ENCODE data around the gene GAS2.

The GAS2 gene

DNA sequence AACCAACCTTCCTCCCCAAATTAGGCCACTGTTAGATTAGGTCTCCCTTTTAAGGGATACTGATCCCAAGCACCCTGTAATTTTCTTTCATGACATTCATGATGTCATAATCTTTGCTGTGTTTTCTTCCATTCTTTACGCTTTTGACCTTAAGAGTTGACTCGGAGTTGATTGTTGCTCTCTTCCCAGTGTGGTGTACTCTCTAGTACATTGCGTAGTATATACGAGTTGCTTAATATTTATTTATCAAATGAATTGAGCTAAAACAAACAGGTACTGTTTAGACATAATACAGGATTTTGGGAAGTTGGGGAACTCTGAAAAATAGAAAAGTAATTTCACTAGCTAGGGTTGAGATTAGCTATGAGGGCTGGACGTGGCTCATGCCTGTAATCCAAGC lies 113.4 kb downstream of the GAS2 start:
- H2AFZ ChIP-seq (ENCODE audit: low read length), result no peak overlapping the region
- no peak overlapping the region for H3K4me2 ChIP-seq (ENCODE audit: low read length)
- no peak overlapping the region for H3K9ac ChIP-seq (ENCODE audit: low read length)
- no peaks in the 10 kb centered on the region for H3F3A ChIP-seq (ENCODE audit: insufficient read depth, low read length)
- H3K79me2 ChIP-seq (ENCODE audit: insufficient read depth, low read length), result no peaks in the 10 kb centered on the region
- H3K4me1 ChIP-seq (ENCODE audit: insufficient read depth, low read length, severe bottlenecking), result peaks cover 7% of the 10 kb centered on the region
- no peaks in the 10 kb centered on the region for H3K9me3 ChIP-seq (ENCODE audit: low read length)
- H3K27ac ChIP-seq (ENCODE audit: low read depth, low read length, poor library complexity, severe bottlenecking), result no peak overlapping the region
- H3K36me3 ChIP-seq (ENCODE audit: insufficient read depth, low read length), result no peaks in the 10 kb centered on the region
- H3K4me3 ChIP-seq (ENCODE audit: low read depth, low read length, poor library complexity, severe bottlenecking), result no peak overlapping the region
- H3K27me3 ChIP-seq (ENCODE audit: insufficient read depth, low read length), result no peaks in the 10 kb centered on the region
- no peak for TF ChIP-seq EZH2 (IDR thresholded peaks at IDR 0.05; ENCODE audit: borderline replicate concordance, low read length)
- TF ChIP-seq, protein P1, sequence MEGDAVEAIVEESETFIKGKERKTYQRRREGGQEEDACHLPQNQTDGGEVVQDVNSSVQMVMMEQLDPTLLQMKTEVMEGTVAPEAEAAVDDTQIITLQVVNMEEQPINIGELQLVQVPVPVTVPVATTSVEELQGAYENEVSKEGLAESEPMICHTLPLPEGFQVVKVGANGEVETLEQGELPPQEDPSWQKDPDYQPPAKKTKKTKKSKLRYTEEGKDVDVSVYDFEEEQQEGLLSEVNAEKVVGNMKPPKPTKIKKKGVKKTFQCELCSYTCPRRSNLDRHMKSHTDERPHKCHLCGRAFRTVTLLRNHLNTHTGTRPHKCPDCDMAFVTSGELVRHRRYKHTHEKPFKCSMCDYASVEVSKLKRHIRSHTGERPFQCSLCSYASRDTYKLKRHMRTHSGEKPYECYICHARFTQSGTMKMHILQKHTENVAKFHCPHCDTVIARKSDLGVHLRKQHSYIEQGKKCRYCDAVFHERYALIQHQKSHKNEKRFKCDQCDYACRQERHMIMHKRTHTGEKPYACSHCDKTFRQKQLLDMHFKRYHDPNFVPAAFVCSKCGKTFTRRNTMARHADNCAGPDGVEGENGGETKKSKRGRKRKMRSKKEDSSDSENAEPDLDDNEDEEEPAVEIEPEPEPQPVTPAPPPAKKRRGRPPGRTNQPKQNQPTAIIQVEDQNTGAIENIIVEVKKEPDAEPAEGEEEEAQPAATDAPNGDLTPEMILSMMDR (IDR thresholded peaks at IDR 0.05; ENCODE audit: low read length), result no peak
- no peaks in the 10 kb centered on the region for H4K20me1 ChIP-seq (ENCODE audit: insufficient read depth, low read length)
- no peaks in the 10 kb centered on the region for H3K9me2 ChIP-seq (ENCODE audit: low read depth, low read length)

DNA sequence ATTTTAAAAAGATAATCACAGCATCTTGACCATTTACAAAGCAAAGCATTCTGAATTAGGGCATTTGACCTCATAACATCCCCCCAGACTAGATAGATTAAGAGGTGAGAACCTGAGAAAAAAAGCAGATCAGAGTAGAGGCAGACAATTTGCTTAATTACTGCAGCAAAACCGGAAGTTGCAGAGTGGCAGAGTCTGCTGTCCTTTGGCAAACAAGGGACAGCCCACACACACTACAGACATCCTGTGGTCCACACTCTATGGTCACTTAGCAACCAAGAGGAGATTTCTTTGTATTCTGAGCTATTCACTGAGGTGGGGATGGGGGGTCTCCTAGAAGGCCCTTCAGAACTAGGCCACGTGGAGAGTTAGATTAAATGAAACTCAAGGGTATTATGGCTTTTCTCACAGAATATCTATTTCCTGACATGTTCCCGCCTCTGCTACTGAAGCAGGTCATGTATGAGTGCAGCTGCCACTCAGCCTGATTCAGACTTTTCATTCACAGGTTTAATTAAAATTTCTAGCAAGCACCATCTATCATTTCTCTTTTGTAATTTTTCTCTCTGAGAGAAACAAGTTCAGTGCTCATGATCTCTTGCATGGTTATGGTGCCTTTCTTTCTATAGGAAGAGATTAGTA lies 114.7 kb downstream of the GAS2 start:
- Histone ChIP-seq H4K20me1 (ENCODE audit: insufficient read depth, low read length) (no peaks in the 10 kb centered on the region), H3K79me2 (ENCODE audit: insufficient read depth, low read length) (no peaks in the 10 kb centered on the region), H3K9ac (ENCODE audit: low read length) (no peak overlapping the region), H3K27me3 (ENCODE audit: insufficient read depth, low read length) (no peaks in the 10 kb centered on the region), H2AFZ (ENCODE audit: low read length) (no peak overlapping the region), H3F3A (ENCODE audit: insufficient read depth, low read length) (no peaks in the 10 kb centered on the region), H3K27ac (ENCODE audit: low read depth, low read length, poor library complexity, severe bottlenecking) (no peak overlapping the region), H3K9me2 (ENCODE audit: low read depth, low read length) (no peaks in the 10 kb centered on the region), H3K9me3 (ENCODE audit: low read length) (no peaks in the 10 kb centered on the region), H3K4me3 (ENCODE audit: low read depth, low read length, poor library complexity, severe bottlenecking) (no peak overlapping the region), H3K36me3 (ENCODE audit: insufficient read depth, low read length) (no peaks in the 10 kb centered on the region), H3K4me1 (ENCODE audit: insufficient read depth, low read length, severe bottlenecking) (peaks cover 7% of the 10 kb centered on the region), H3K4me2 (ENCODE audit: low read length) (no peak overlapping the region)
- TF ChIP-seq, protein P1 (IDR thresholded peaks at IDR 0.05; ENCODE audit: low read length), result no peak
- no peak for TF ChIP-seq EZH2 (IDR thresholded peaks at IDR 0.05; ENCODE audit: borderline replicate concordance, low read length)

DNA sequence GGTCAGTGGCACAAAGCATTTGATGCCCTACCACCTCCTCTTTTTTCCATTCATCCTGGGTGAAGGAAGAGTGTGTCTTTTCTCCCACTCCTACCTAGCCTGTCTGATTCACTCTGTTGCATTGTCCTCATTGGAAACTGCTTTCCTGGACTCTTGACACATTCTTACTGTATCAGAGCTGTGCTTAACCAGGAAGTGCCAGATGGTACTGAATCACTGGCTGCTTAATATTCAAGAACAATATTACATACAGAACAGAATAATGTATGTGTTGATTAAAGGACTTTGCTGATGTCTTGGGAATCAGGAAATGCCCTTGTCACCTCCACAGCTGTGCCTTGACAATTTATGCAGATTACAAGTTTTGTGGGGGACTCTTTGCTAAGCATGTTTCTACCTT lies 118.8 kb downstream of the GAS2 start:
- no peak for TF ChIP-seq EZH2 (IDR thresholded peaks at IDR 0.05; ENCODE audit: borderline replicate concordance, low read length)
- TF ChIP-seq, protein P1 (IDR thresholded peaks at IDR 0.05; ENCODE audit: low read length), result no peak

More for the DNA sequence above, 118.8 kb downstream of the GAS2 start:
- Histone ChIP-seq H3K9me3 (ENCODE audit: low read length) (no peaks in the 10 kb centered on the region), H3K4me2 (ENCODE audit: low read length) (no peak overlapping the region), H3F3A (ENCODE audit: insufficient read depth, low read length) (no peaks in the 10 kb centered on the region), H2AFZ (ENCODE audit: low read length) (no peak overlapping the region), H3K4me1 (ENCODE audit: insufficient read depth, low read length, severe bottlenecking) (peaks cover 7% of the 10 kb centered on the region), H3K27me3 (ENCODE audit: insufficient read depth, low read length) (no peaks in the 10 kb centered on the region), H3K9me2 (ENCODE audit: low read depth, low read length) (no peaks in the 10 kb centered on the region), H3K36me3 (ENCODE audit: insufficient read depth, low read length) (no peaks in the 10 kb centered on the region), H4K20me1 (ENCODE audit: insufficient read depth, low read length) (no peaks in the 10 kb centered on the region), H3K4me3 (ENCODE audit: low read depth, low read length, poor library complexity, severe bottlenecking) (no peak overlapping the region), H3K9ac (ENCODE audit: low read length) (no peak overlapping the region), H3K79me2 (ENCODE audit: insufficient read depth, low read length) (no peaks in the 10 kb centered on the region), H3K27ac (ENCODE audit: low read depth, low read length, poor library complexity, severe bottlenecking) (no peak overlapping the region)

All from OCI-LY1 (cell line).